ENCODE data around the gene FGD6.

GRCh38 chr12:95228617-95229016, 11.3 kb upstream of the FGD6 start:
- TF ChIP-seq CTCF (IDR thresholded peaks at IDR 0.05), result no peak
- no peak for TF ChIP-seq POLR2A (IDR thresholded peaks at IDR 0.05)
- no peak for TF ChIP-seq POLR2AphosphoS5 (IDR thresholded peaks at IDR 0.05)
- no peak for TF ChIP-seq EP300 (IDR thresholded peaks at IDR 0.05)
